MM.1S (cell line): ENCODE results near the gene UBE2QL1.

Experiments
- DNase-seq: peaks from one replicate; pipeline ENCODE4 v3.0.0-alpha.2; 2015
- H2AFZ ChIP-seq: fragments of 300-600 bp; sonication (generic); 2 replicates; pipeline ENCODE4 v1.6.0; 2016; ENCODE audit warnings: antibody characterized with exemption, low read length
- H3F3A ChIP-seq: fragments of 300-600 bp; sonication (generic); 2 replicates; pipeline ENCODE4 v1.6.1; 2016; ENCODE audit warnings: mild to moderate bottlenecking, antibody characterized with exemption, low read length, moderate library complexity, mixed read lengths; ENCODE audit not compliant: insufficient read depth
- H3K27ac ChIP-seq: fragments of 300-600 bp; sonication (generic); 2 replicates; pipeline ENCODE4 v1.5.1; 2016; ENCODE audit warnings: mild to moderate bottlenecking, low read length
- H3K27me3 ChIP-seq: fragments of 300-600 bp; sonication (generic); replicated peaks from 2 replicates; pipeline ENCODE4 v1.6.0; 2016; ENCODE audit warnings: low read length; ENCODE audit not compliant: insufficient read depth
- H3K36me3 ChIP-seq: fragments of 300-600 bp; sonication (generic); replicated peaks from 2 replicates; pipeline ENCODE4 v1.6.1; 2016; ENCODE audit warnings: mild to moderate bottlenecking, low read length, mixed read lengths; ENCODE audit not compliant: insufficient read depth
- H3K4me1 ChIP-seq: fragments of 300-600 bp; sonication (generic); 2 replicates; pipeline ENCODE4 v1.6.1; 2016; ENCODE audit warnings: low read length, mixed read lengths
- H3K4me2 ChIP-seq: fragments of 300-600 bp; sonication (generic); 2 replicates; pipeline ENCODE4 v1.6.0; 2016; ENCODE audit warnings: low read depth, low read length
- H3K4me3 ChIP-seq: fragments of 300-600 bp; sonication (generic); 2 replicates; pipeline ENCODE4 v1.5.1; 2016; ENCODE audit warnings: low read length, mixed read lengths
- H3K79me2 ChIP-seq: fragments of 300-600 bp; sonication (generic); 2 replicates; pipeline ENCODE4 v1.6.1; 2016; ENCODE audit warnings: mixed run types, low read length, mixed read lengths
- H3K9ac ChIP-seq: fragments of 300-600 bp; sonication (generic); 2 replicates; pipeline ENCODE4 v1.6.1; 2016; ENCODE audit warnings: low read length, mixed read lengths
- H3K9me2 ChIP-seq: fragments of 300-600 bp; sonication (generic); replicated peaks from 2 replicates; pipeline ENCODE4 v1.6.1; 2016; ENCODE audit warnings: mild to moderate bottlenecking, low read length, mixed read lengths; ENCODE audit not compliant: insufficient read depth
- H3K9me3 ChIP-seq: fragments of 300-600 bp; sonication (generic); replicated peaks from 2 replicates; pipeline ENCODE4 v1.6.1; 2016; ENCODE audit warnings: mild to moderate bottlenecking, low read length, mixed read lengths; ENCODE audit not compliant: insufficient read depth
- H4K20me1 ChIP-seq: fragments of 300-600 bp; sonication (generic); 2 replicates; pipeline ENCODE4 v1.6.1; 2016; ENCODE audit warnings: mild to moderate bottlenecking, low read length, moderate library complexity, mixed read lengths; ENCODE audit not compliant: insufficient read depth
- EZH2 ChIP-seq: fragments of 300-600 bp; sonication (generic); optimal IDR thresholded peaks from 2 replicates; pipeline ENCODE3; 2017; ENCODE audit warnings: low read depth, mild to moderate bottlenecking, antibody characterized with exemption, low read length, mixed read lengths
- EZH2phosphoT487 ChIP-seq: fragments of 300-600 bp; sonication (generic); IDR thresholded peaks from 2 replicates; pipeline ENCODE4 v1.6.1; 2018; ENCODE audit warnings: antibody characterized with exemption, low read length
- TF ChIP-seq, protein P1 (sequence below): fragments of 300-600 bp; sonication (generic); IDR thresholded peaks from 2 replicates; pipeline ENCODE4 v1.5.1; 2016; ENCODE audit warnings: antibody characterized with exemption, low read length, mixed read lengths

The UBE2QL1 gene

GRCh38 chr5:6543830-6544560, 95.3 kb downstream of the UBE2QL1 start:
- no peaks in the 10 kb centered on the region for H3K27me3 ChIP-seq
- no peak for TF ChIP-seq EZH2phosphoT487
- no peak for TF ChIP-seq EZH2
- TF ChIP-seq, protein P1, sequence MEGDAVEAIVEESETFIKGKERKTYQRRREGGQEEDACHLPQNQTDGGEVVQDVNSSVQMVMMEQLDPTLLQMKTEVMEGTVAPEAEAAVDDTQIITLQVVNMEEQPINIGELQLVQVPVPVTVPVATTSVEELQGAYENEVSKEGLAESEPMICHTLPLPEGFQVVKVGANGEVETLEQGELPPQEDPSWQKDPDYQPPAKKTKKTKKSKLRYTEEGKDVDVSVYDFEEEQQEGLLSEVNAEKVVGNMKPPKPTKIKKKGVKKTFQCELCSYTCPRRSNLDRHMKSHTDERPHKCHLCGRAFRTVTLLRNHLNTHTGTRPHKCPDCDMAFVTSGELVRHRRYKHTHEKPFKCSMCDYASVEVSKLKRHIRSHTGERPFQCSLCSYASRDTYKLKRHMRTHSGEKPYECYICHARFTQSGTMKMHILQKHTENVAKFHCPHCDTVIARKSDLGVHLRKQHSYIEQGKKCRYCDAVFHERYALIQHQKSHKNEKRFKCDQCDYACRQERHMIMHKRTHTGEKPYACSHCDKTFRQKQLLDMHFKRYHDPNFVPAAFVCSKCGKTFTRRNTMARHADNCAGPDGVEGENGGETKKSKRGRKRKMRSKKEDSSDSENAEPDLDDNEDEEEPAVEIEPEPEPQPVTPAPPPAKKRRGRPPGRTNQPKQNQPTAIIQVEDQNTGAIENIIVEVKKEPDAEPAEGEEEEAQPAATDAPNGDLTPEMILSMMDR: no peak
- DNase-seq: no peak

More at GRCh38 chr5:6543830-6544560, 95.3 kb downstream of the UBE2QL1 start:
- Histone ChIP-seq H3K79me2 (no peaks in the 10 kb centered on the region), H3K4me2 (no peak overlapping the region), H2AFZ (no peak overlapping the region), H3F3A (no peaks in the 10 kb centered on the region), H4K20me1 (no peaks in the 10 kb centered on the region), H3K9me3 (no peaks in the 10 kb centered on the region), H3K27ac (no peak overlapping the region), H3K36me3 (no peaks in the 10 kb centered on the region), H3K9me2 (no peaks in the 10 kb centered on the region), H3K9ac (no peak overlapping the region), H3K4me1 (no peaks in the 10 kb centered on the region), H3K4me3 (no peak overlapping the region)
